ENCODE measurements around the gene MGST2.

Gene MGST2

GRCh38 chr4:139744232-139744631, 78.6 kb downstream of the MGST2 start:
- DNase-seq: no peak

DNA sequence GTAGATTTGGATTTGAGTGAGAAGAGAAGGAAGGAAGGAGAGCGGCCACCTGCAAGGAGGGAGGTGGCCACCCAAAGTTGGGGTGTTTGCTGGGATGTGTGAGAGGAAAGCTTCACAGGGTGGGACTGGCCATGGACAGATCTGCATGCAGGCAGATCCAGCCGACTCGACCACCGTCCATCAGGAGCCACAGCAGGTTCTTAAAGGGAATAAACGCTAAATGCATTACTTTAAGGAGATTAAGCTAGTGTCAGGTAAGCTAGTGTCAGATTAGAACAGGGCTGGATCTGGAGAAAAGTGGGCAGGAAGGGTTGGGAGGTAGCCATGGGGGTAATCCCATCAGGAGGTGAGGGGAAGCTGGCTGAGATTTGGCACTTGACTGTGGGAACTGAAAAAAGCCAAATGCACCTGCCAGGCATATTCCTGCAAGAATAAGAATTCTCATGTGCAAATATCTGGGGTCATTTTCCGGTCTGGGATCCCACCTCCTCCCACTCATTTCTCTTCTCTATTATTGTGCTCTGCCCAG, 79.6 kb downstream of the MGST2 start:
- no peak for DNase-seq

- DNase-seq: no peak
Observed at GRCh38 chr4:139746431-139747171, 81.0 kb downstream of the MGST2 start.

- DNase-seq: no peak
Observed at GRCh38 chr4:139749338-139749737, 83.7 kb downstream of the MGST2 start.

DNA sequence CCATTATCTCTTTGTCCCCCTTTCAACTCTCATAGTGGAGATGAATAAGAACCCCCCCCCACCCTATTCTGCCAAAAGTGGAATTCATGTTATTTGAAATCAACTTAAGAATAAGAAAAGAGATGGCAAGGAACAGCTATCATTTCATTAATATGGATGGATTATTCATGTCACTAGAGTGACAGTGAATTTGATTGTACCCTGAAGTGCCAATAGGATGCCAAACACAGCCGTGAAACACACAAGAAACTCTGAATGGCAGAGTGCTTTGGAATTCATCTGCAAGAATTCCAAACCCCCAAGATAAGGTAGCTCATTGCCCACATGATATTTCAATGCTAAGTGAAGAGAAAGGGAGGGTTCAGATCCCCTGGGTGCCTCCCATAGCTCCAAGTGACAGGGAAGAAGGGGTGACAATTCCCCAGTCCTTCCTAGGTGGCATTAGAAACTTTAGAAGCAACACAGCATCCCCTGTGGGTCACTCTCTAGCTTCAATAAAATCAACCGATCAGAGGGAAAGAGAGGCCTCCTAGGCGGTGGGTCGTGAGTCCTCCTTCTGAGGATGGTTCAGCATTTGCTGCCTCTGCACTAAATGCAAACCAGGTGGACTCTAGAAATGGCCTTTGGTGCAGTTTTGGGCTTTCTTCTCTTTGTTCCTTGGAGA, 84.3 kb downstream of the MGST2 start:
- DNase-seq: no peak

DNA sequence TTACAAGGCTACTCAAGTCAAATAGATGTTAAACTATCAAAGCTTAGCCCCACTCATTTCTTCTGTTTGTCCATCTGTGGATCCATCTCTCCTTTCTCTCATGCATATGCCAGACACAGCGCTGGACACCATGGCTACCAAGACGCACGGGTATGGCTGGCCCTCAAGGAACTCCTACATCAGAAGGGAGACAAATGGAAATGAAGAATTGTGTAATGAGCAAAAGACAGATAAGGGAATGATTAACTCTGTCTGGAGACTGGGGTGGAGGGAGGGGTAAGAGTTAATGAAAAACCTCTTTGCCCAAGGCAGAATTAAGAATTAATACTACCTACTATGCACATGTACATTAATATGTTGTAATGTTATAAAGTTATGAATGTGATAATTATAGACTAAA, 88.1 kb downstream of the MGST2 start:
- DNase-seq: no peak

Measured in NCI-H187 (cell line).